H9 (cell line): Measurements from ENCODE around the gene PLA2G5. TPM values are rescaled to one million over a fixed set of nuclear protein-coding genes. Genes with fewer than 3 reads are reported as not detected.

Source experiments
- DNase-seq: peaks from one replicate; pipeline ENCODE4 v3.0.0-alpha.2; 2017
- H2AFZ ChIP-seq: one replicate; pipeline ENCODE4 v1.6.1; 2013; ENCODE audit warnings: mild to moderate bottlenecking, low read length, control low read depth, moderate library complexity
- H2AK5ac ChIP-seq: 2 replicates; pipeline ENCODE4 v1.6.1; 2013; ENCODE audit warnings: low read length, control low read depth, mixed read lengths; ENCODE audit not compliant: insufficient read length
- H2BK120ac ChIP-seq: one replicate; pipeline ENCODE4 v1.6.1; 2013; ENCODE audit warnings: low read depth, mild to moderate bottlenecking, low read length, control low read depth, inconsistent platforms; ENCODE audit not compliant: poor library complexity, severe bottlenecking
- H2BK12ac ChIP-seq: 2 replicates; pipeline ENCODE4 v1.6.1; 2013; ENCODE audit warnings: low read length, control low read depth, mixed read lengths, low read depth; ENCODE audit not compliant: insufficient read length
- H2BK15ac ChIP-seq: 2 replicates; pipeline ENCODE4 v1.6.1; 2013; ENCODE audit warnings: low read depth, low read length, control low read depth
- H2BK20ac ChIP-seq: one replicate; pipeline ENCODE4 v1.6.1; 2013; ENCODE audit warnings: low read depth, mild to moderate bottlenecking, low read length, control low read depth, inconsistent platforms; ENCODE audit not compliant: poor library complexity, severe bottlenecking
- H2BK5ac ChIP-seq: 2 replicates; pipeline ENCODE4 v1.6.1; 2013; ENCODE audit warnings: low read length, control low read depth, mixed read lengths; ENCODE audit not compliant: insufficient read length
- H3K14ac ChIP-seq: 2 replicates; pipeline ENCODE4 v1.6.1; 2013; ENCODE audit warnings: low read length, control low read depth; ENCODE audit not compliant: insufficient read depth
- H3K18ac ChIP-seq: 2 replicates; pipeline ENCODE4 v1.6.1; 2013; ENCODE audit warnings: low read depth, mild to moderate bottlenecking, mixed read lengths, low read length, control low read depth; ENCODE audit not compliant: insufficient read length
- H3K23ac ChIP-seq: 2 replicates; pipeline ENCODE4 v1.6.1; 2013; ENCODE audit warnings: low read length, control low read depth, mixed read lengths, low read depth; ENCODE audit not compliant: insufficient read length
- H3K23me2 ChIP-seq: 2 replicates; pipeline ENCODE4 v1.6.1; 2013; ENCODE audit warnings: low read depth, mild to moderate bottlenecking, mixed read lengths, low read length, control low read depth; ENCODE audit not compliant: insufficient read length, poor library complexity, severe bottlenecking
- H3K27ac ChIP-seq: 2 replicates; pipeline ENCODE4 v1.5.1; 2013; ENCODE audit warnings: low read length, control low read depth, mixed read lengths, low read depth; ENCODE audit not compliant: insufficient read length
- H3K27me3 ChIP-seq: 2 replicates; pipeline ENCODE4 v1.6.1; 2013; ENCODE audit warnings: low read length, control low read depth, inconsistent platforms; ENCODE audit not compliant: insufficient read depth
- H3K4ac ChIP-seq: 2 replicates; pipeline ENCODE4 v1.6.1; 2013; ENCODE audit warnings: low read depth, mild to moderate bottlenecking, control low read depth, inconsistent platforms, low read length, moderate library complexity
- H3K4me1 ChIP-seq: 2 replicates; pipeline ENCODE4 v1.6.1; 2013; ENCODE audit warnings: low read length, control low read depth, inconsistent platforms; ENCODE audit not compliant: insufficient read depth
- H3K4me2 ChIP-seq: 2 replicates; pipeline ENCODE4 v1.6.1; 2013; ENCODE audit warnings: low read length, control low read depth, mixed read lengths; ENCODE audit not compliant: insufficient read length, insufficient read depth
- H3K56ac ChIP-seq: 2 replicates; pipeline ENCODE4 v1.6.1; 2013; ENCODE audit warnings: low read depth, mild to moderate bottlenecking, mixed read lengths, low read length, control low read depth; ENCODE audit not compliant: insufficient read length
- H3K79me1 ChIP-seq: 2 replicates; pipeline ENCODE4 v1.6.1; 2013; ENCODE audit warnings: low read depth, mild to moderate bottlenecking, moderate library complexity, low read length, control low read depth, inconsistent platforms; ENCODE audit not compliant: insufficient read depth, poor library complexity, severe bottlenecking
- H3K79me2 ChIP-seq: 2 replicates; pipeline ENCODE4 v1.6.1; 2013; ENCODE audit warnings: low read length, control low read depth, inconsistent platforms; ENCODE audit not compliant: insufficient read depth
- H3K9ac ChIP-seq: 2 replicates; pipeline ENCODE4 v1.6.1; 2013; ENCODE audit warnings: low read length, control low read depth, mixed read lengths; ENCODE audit not compliant: insufficient read length; ENCODE audit errors: extremely low read depth
- H3K9me3 ChIP-seq: one replicate; pipeline ENCODE4 v1.6.1; 2013; ENCODE audit warnings: low read depth, low read length, inconsistent platforms; ENCODE audit not compliant: control insufficient read depth
- H3T11ph ChIP-seq: one replicate; pipeline ENCODE4 v1.6.1; 2013; ENCODE audit warnings: mild to moderate bottlenecking, low read length, control low read depth, inconsistent platforms
- H4K20me1 ChIP-seq: one replicate; pipeline ENCODE4 v1.6.1; 2013; ENCODE audit not compliant: control insufficient read depth, insufficient read length, insufficient read depth
- H4K5ac ChIP-seq: 2 replicates; pipeline ENCODE4 v1.6.1; 2013; ENCODE audit warnings: low read depth, mild to moderate bottlenecking, mixed read lengths, low read length, control low read depth; ENCODE audit not compliant: insufficient read length
- H4K8ac ChIP-seq: replicated peaks from 2 replicates; pipeline ENCODE4 v1.6.1; 2013; ENCODE audit warnings: low read length, control low read depth, mixed read lengths, low read depth; ENCODE audit not compliant: insufficient read length
- H4K91ac ChIP-seq: 2 replicates; pipeline ENCODE4 v1.6.1; 2013; ENCODE audit warnings: low read depth, mild to moderate bottlenecking, moderate library complexity, mixed read lengths, low read length, control low read depth; ENCODE audit not compliant: insufficient read length
- H3K27ac Mint-ChIP-seq, 3 experiments: 2 replicates in 2 of 3; 3 replicates in 1 of 3; pipeline ENCODE4 v1.8.0; 2020 to 2021; ENCODE audit warnings: mixed read lengths in 3 of 3, mild to moderate bottlenecking in 1 of 3, moderate library complexity in 1 of 3
- H3K27me3 Mint-ChIP-seq: 2 replicates; pipeline ENCODE4 v1.8.0; 2021; ENCODE audit warnings: low read depth, mild to moderate bottlenecking, moderate library complexity, mixed read lengths
- H3K36me3 Mint-ChIP-seq, 3 experiments: 2 replicates in 2 of 3; 3 replicates in 1 of 3; pipeline ENCODE4 v1.8.0; 2020 to 2021; ENCODE audit warnings: low read depth in 3 of 3, mixed read lengths in 3 of 3; ENCODE audit not compliant: insufficient read depth in 1 of 3
- H3K4me1 Mint-ChIP-seq, 2 experiments: 2 replicates each; pipeline ENCODE4 v1.8.0; 2020; ENCODE audit warnings: mixed read lengths in 2 of 2
- H3K4me3 Mint-ChIP-seq, 2 experiments: 2 replicates in 1 of 2; 3 replicates in 1 of 2; pipeline ENCODE4 v1.8.0; 2020 to 2021; ENCODE audit warnings: mild to moderate bottlenecking in 2 of 2, mixed read lengths in 2 of 2, moderate library complexity in 1 of 2
- H3K9me3 Mint-ChIP-seq, 2 experiments: 2 replicates in 1 of 2; 3 replicates in 1 of 2; pipeline ENCODE4 v1.8.0; 2020; ENCODE audit warnings: mild to moderate bottlenecking in 2 of 2, mixed read lengths in 2 of 2, moderate library complexity in 1 of 2
- CTCF ChIP-seq: fragments of 200-600 bp; sonication (generic); conservative IDR thresholded peaks from 3 replicates; pipeline ENCODE4 v1.8.0; 2021; ENCODE audit warnings: antibody characterized with exemption, mild to moderate bottlenecking
- WGBS: extraction: QIAGEN DNeasy Blood & Tissue Kit; methylation state at CpG from one replicate; pipeline ENCODE4 v1.1.7; 2013; ENCODE audit warnings: missing lambda C conversion rate, low lambda C conversion rate, mixed read lengths; ENCODE audit not compliant: insufficient read length; ENCODE audit errors: extremely low coverage; 5-methylcytosine and 5-hydroxymethylcytosine counted together
- total RNA-seq: library from RNA; stranded (reverse); gene quantifications from 2 replicates; pipeline ENCODE4 v1.2.1, GENCODE V29; 2021

PLA2G5 gene
- total RNA-seq, 1 experiment from 2014 or later = not detected

- H3K27ac Mint-ChIP-seq = no peak overlapping the region
- H3K27me3 ChIP-seq = no peaks in the 10 kb centered on the region
- H3K9ac ChIP-seq = no peak overlapping the region
- no peak overlapping the region for H3K18ac ChIP-seq
- H3K4me2 ChIP-seq = no peak overlapping the region
- H3K14ac ChIP-seq = no peak overlapping the region
- H4K20me1 ChIP-seq = no peaks in the 10 kb centered on the region
- H2AK5ac ChIP-seq = no peak overlapping the region
- no peak overlapping the region for H3K4ac ChIP-seq
- H3K23ac ChIP-seq = no peak overlapping the region
- H3K23me2 ChIP-seq = no peaks in the 10 kb centered on the region
- WGBS = no CpG with 5 or more reads among the region's 11 CpGs
- H2BK120ac ChIP-seq = no peak overlapping the region
- H3K27ac ChIP-seq = no peak overlapping the region
- no peak overlapping the region for H2BK5ac ChIP-seq
- H3K56ac ChIP-seq = no peak overlapping the region
- H4K91ac ChIP-seq = no peak overlapping the region
- no peak overlapping the region for H2BK20ac ChIP-seq
- no peaks in the 10 kb centered on the region for H3K9me3 ChIP-seq
- no peaks in the 10 kb centered on the region for H3K9me3 Mint-ChIP-seq
- no peak overlapping the region for H2AFZ ChIP-seq
- no peaks in the 10 kb centered on the region for H3K4me1 ChIP-seq
- no peak for DNase-seq
- peaks cover 9 to 10% of the 10 kb centered on the region in 2 experiments for H3K4me1 Mint-ChIP-seq
- H2BK15ac ChIP-seq = no peak overlapping the region
- H3T11ph ChIP-seq = no peak overlapping the region
- no peaks in the 10 kb centered on the region for H3K79me2 ChIP-seq
- H3K79me1 ChIP-seq = no peaks in the 10 kb centered on the region
- H4K5ac ChIP-seq = no peak overlapping the region
- peaks cover 5% of the 10 kb centered on the region; the same call in 1 of the 2 replicates for H3K27me3 Mint-ChIP-seq
- H2BK12ac ChIP-seq = no peak overlapping the region
- H3K4me3 Mint-ChIP-seq = no peak overlapping the region
- no peaks in the 10 kb centered on the region for H3K36me3 Mint-ChIP-seq
- TF ChIP-seq CTCF = no peak
- H4K8ac ChIP-seq = no peak overlapping the region
Observed at GRCh38 chr1:20074055-20074724, 4.2 kb downstream of the PLA2G5 start.
